Peyer's patch (tissue), 4 donors: ENCODE results near the gene CHRM4. TPM values are rescaled to one million over a fixed set of nuclear protein-coding genes. Genes with fewer than 3 reads are reported as not detected.

ENCODE experiments used
- DNase-seq, 3 donors: peaks; one replicate each; pipeline ENCODE4 v3.0.0-alpha.2; 2017 to 2019
- H3K27ac ChIP-seq, 4 donors: fragments of 200-600 bp; sonication (generic); one replicate each; pipeline ENCODE4 v1.5.1; 2016 to 2019
- H3K27me3 ChIP-seq, 2 donors: fragments of 200-600 bp; sonication (generic); one replicate each; pipeline ENCODE4 v1.5.1; 2019
- H3K36me3 ChIP-seq, 3 donors: fragments of 200-600 bp; sonication (generic); one replicate each; pipeline ENCODE4 v1.5.1; 2016 to 2019
- H3K4me1 ChIP-seq, 4 donors: fragments of 200-600 bp; sonication (generic); one replicate each; pipeline ENCODE4 v1.5.1; 2016 to 2019
- H3K4me3 ChIP-seq, 4 donors: fragments of 200-600 bp; sonication (generic); 1 replicate in 3 of 4; 2 replicates in 1 of 4; pipeline ENCODE4 v1.5.1; 2016 to 2019; ENCODE audit warnings: mild to moderate bottlenecking in 1 of 4
- H3K9me3 ChIP-seq, 4 donors: fragments of 200-600 bp; sonication (generic); one replicate each; pipeline ENCODE4 v1.5.1; 2016 to 2019; ENCODE audit warnings: mild to moderate bottlenecking in 1 of 4
- CTCF ChIP-seq, 6 experiments: fragments of 450-650 bp in 4 of 6; fragments of 200-600 bp in 2 of 6; sonication (generic) in 1 of 6; IDR thresholded peaks; one replicate each; pipeline ENCODE4 v1.5.1; 2017 to 2019; ENCODE audit warnings: antibody characterized with exemption in 6 of 6, mild to moderate bottlenecking in 3 of 6, moderate library complexity in 1 of 6
- POLR2A ChIP-seq, 2 donors: fragments of 450-650 bp; IDR thresholded peaks; one replicate each; pipeline ENCODE4 v1.5.1; 2017; ENCODE audit warnings: antibody characterized with exemption in 2 of 2, mild to moderate bottlenecking in 2 of 2, moderate library complexity in 2 of 2
- total RNA-seq, 4 donors: library from RNA; depleted of rRNA; stranded (reverse); fragments of >200 nt; gene quantifications; one replicate each; pipeline ENCODE4 v1.1.0, GENCODE V29; 2016

Gene CHRM4
- total RNA-seq, 4 donors from 2014 or later: 11.5 to 16.5 (median 13.0) TPM

DNA sequence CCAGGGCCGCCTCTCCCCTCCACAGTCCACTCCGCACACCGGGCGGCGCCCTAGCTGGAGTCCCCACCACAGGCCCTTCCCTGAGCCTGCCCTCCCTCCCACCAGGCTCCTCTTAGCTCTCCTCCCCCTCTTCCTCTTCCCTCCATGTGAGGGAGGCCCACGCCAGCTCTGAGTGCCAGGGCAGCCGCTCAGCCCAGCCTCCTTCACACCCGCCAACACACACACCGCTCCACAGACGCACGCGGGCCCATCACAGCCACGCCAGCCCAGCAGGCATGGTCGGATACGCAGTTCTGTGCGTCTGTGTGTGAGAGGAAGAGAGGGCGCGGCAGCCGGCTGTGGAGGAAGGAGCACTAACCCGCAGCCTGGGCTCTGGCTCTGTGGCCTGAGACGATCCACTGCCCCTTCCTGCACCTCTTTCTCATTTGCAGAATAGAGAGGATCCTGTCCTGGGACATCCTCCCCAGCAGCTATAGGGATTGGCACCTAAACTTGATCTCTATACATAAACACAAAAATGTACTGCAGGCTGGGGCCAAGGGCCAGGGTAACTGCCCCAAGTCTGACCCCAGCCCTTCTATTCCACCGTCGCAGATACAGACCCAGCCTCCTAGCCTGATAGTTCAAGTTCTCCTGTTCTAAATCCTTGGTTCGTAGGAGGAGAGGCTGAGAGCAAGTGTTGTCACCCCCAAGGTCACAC, 3.5 kb downstream of the CHRM4 start:
- Histone ChIP-seq H3K36me3 (no peaks in the 10 kb centered on the region), H3K27me3 (peaks cover 0 to 32% of the 10 kb centered on the region in 2 donors), H3K4me3 (no peak overlapping the region), H3K27ac (no peak overlapping the region), H3K9me3 (no peaks in the 10 kb centered on the region), H3K4me1 (peaks cover 0 to 68% (median 24%) of the 10 kb centered on the region in 4 donors)
- DNase-seq: no peak
- TF ChIP-seq CTCF (IDR thresholded peaks at IDR 0.05) (no peak), POLR2A (IDR thresholded peaks at IDR 0.05) (no peak)

DNA sequence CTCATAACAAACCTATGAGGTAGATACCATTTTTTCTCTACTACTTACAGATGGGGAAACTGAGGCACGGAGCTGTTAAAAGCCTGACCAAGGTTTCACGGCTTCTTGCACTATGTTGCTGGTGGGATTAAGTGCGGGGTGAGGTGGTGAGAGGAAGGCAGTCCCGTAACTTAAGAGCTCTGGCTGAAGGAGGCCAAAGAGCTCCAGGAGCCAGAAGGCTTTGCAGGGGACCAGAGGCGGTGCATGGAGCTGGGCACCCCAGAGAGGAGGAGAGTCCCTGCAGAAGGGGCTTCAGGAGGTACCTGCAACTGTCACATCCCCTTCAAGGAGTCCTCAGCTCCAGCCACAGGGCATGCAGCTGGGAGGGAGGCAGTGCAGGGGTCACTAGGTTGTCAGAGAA, 4.1 kb downstream of the CHRM4 start:
- H3K4me1 ChIP-seq: peaks cover 0 to 68% (median 21%) of the 10 kb centered on the region in 4 donors
- no peak overlapping the region for H3K4me3 ChIP-seq
- no peaks in the 10 kb centered on the region for H3K36me3 ChIP-seq
- no peaks in the 10 kb centered on the region for H3K9me3 ChIP-seq
- peaks cover 0 to 32% of the 10 kb centered on the region in 2 donors for H3K27me3 ChIP-seq
- H3K27ac ChIP-seq: no peak overlapping the region
- TF ChIP-seq CTCF (IDR thresholded peaks at IDR 0.05) (no peak), POLR2A (IDR thresholded peaks at IDR 0.05) (no peak)
- DNase-seq: no peak

GRCh38 chr11:46386674-46387073, 4.9 kb downstream of the CHRM4 start:
- no peak for TF ChIP-seq POLR2A (IDR thresholded peaks at IDR 0.05)
- no peak for TF ChIP-seq CTCF (IDR thresholded peaks at IDR 0.05)
- Histone ChIP-seq H3K27ac (no peak overlapping the region), H3K9me3 (no peaks in the 10 kb centered on the region), H3K4me3 (no peak overlapping the region), H3K27me3 (peaks cover 0 to 25% of the 10 kb centered on the region in 2 donors), H3K4me1 (peaks cover 0 to 68% (median 24%) of the 10 kb centered on the region in 4 donors), H3K36me3 (no peaks in the 10 kb centered on the region)
- DNase-seq: no peak

DNA sequence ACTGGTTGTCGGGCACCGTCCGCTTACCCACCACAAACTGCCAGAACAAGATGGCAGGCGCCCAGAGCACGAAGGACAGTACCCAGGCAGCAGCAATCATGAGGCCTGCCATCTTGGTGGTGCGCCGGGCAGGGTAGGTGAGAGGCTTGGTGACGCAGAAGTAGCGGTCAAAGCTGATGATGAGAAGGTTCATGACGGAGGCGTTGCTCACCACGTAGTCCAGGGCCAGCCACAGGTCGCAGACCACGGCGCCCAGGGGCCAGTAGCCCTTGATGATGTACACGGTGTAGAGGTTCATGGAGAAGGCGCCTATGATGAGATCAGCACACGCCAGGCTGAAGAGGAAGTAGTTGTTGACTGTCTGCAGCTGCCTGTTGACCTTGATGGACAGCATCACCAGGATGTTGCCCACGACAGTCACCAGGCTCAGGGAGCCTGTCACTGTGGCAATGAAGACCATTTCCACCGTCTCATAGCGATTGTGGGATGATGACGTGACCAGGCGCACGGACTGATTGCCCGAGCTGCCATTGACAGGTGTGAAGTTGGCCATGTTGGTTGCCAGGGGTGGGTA, 5.5 kb downstream of the CHRM4 start:
- Histone ChIP-seq H3K27ac (no peak overlapping the region), H3K4me1 (peaks cover 0 to 65% (median 21%) of the 10 kb centered on the region in 4 donors), H3K4me3 (no peak overlapping the region), H3K27me3 (peaks cover 0 to 21% of the 10 kb centered on the region in 2 donors), H3K36me3 (no peaks in the 10 kb centered on the region), H3K9me3 (no peaks in the 10 kb centered on the region)
- no peak for DNase-seq
- TF ChIP-seq POLR2A (IDR thresholded peaks at IDR 0.05): no peak
- TF ChIP-seq CTCF (IDR thresholded peaks at IDR 0.05): no peak

GRCh38 chr11:46385169-46386004, 6.2 kb downstream of the CHRM4 start:
- Histone ChIP-seq H3K36me3 (no peaks in the 10 kb centered on the region), H3K4me3 (no peak overlapping the region), H3K4me1 (peaks cover 0 to 58% (median 18%) of the 10 kb centered on the region in 4 donors), H3K9me3 (no peaks in the 10 kb centered on the region), H3K27ac (no peak overlapping the region), H3K27me3 (peaks cover 0 to 14% of the 10 kb centered on the region in 2 donors)
- TF ChIP-seq CTCF (IDR thresholded peaks at IDR 0.05): no peak
- TF ChIP-seq POLR2A (IDR thresholded peaks at IDR 0.05): no peak
- DNase-seq: no peak
